HG03064 (cell line): Measurements from ENCODE around the gene SELENOV.

Source experiments
- ATAC-seq: cut with Tn5 transposase; IDR thresholded peaks from one replicate; pipeline ENCODE4 v1.9.1; 2021; ENCODE audit warnings: low read depth; ENCODE audit not compliant: unreplicated experiment

SELENOV gene

GRCh38 chr19:39492225-39492624 lies 22.7 kb upstream of the SELENOV start:
- no peak for ATAC-seq

- no peak for ATAC-seq
Observed at GRCh38 chr19:39492788-39493187, 22.2 kb upstream of the SELENOV start.

- no peak for ATAC-seq
Observed at GRCh38 chr19:39494661-39495060, 20.3 kb upstream of the SELENOV start.

GRCh38 chr19:39496063-39496462 lies 18.9 kb upstream of the SELENOV start:
- no peak for ATAC-seq

- ATAC-seq: no peak
Observed at GRCh38 chr19:39497701-39497995, 17.3 kb upstream of the SELENOV start.

- no peak for ATAC-seq
Observed at GRCh38 chr19:39497996-39498797, 16.7 kb upstream of the SELENOV start.

GRCh38 chr19:39498798-39499642 lies 15.9 kb upstream of the SELENOV start, which contains the start of gene DLL3:
Gene DLL3, plus strand, starts transcription at chr19:39498947. Its CDS starts 28 bp downstream, at chr19:39498975.
- no peak for ATAC-seq

- no peak for ATAC-seq
Observed at GRCh38 chr19:39499932-39500331, 15.0 kb upstream of the SELENOV start.

GRCh38 chr19:39500543-39500942 lies 14.4 kb upstream of the SELENOV start:
- ATAC-seq: no peak

GRCh38 chr19:39501340-39501739 lies 13.6 kb upstream of the SELENOV start:
- no peak for ATAC-seq

- no peak for ATAC-seq
Observed at GRCh38 chr19:39502640-39503417, 12.1 kb upstream of the SELENOV start.

GRCh38 chr19:39506598-39506943 lies 8.4 kb upstream of the SELENOV start:
- no peak for ATAC-seq

- ATAC-seq: no peak
Observed at GRCh38 chr19:39506944-39507714, 7.8 kb upstream of the SELENOV start.

GRCh38 chr19:39507715-39508364 lies 7.1 kb upstream of the SELENOV start:
- no peak for ATAC-seq

- no peak for ATAC-seq
Observed at GRCh38 chr19:39508629-39509028, 6.3 kb upstream of the SELENOV start.

GRCh38 chr19:39509233-39509632 lies 5.7 kb upstream of the SELENOV start:
- ATAC-seq: no peak

GRCh38 chr19:39512988-39513387 lies 2.0 kb upstream of the SELENOV start:
- ATAC-seq: no peak

- no peak for ATAC-seq
Observed at GRCh38 chr19:39515551-39516191, 732 bp downstream of the SELENOV start.

- no peak for ATAC-seq
Observed at GRCh38 chr19:39516270-39516669, 1.3 kb downstream of the SELENOV start.
